ENCODE measurements around the gene SQSTM1. TPM values are rescaled to one million over a fixed set of nuclear protein-coding genes. Genes with fewer than 3 reads are reported as not detected.
"Not testable (repeated sequence)": the region's sequence is repeated elsewhere in the genome, so short reads cannot be mapped to it uniquely, and the experiment has no call there.

Gene SQSTM1
- total RNA-seq, 1 experiment from 2014 or later = 105 TPM

GRCh38 chr5:179786861-179787260, 33.8 kb upstream of the SQSTM1 start:
- no peaks in the 10 kb centered on the region for H3K9me3 ChIP-seq (ENCODE audit: low read depth, low read length, poor library complexity, severe bottlenecking)
- ChIA-PET CTCF (no interaction called here), POLR2A (ENCODE audit: low non-redundant PET) (no interaction called here)
- TF ChIP-seq EZH2 (IDR thresholded peaks at IDR 0.05; ENCODE audit: borderline replicate concordance, low read depth, low read length, poor library complexity, severe bottlenecking) (no peak), CTCF (conservative IDR thresholded peaks at IDR 0.05; ENCODE audit: low read depth, low read length) (no peak)
- no peak overlapping the region for H3K27ac ChIP-seq (ENCODE audit: low read depth, low read length, poor library complexity, severe bottlenecking)
- H3K4me3 ChIP-seq (ENCODE audit: low read depth, low read length, poor library complexity, severe bottlenecking) = no peak overlapping the region
- intact Hi-C loops (cut with micrococcal nuclease; ENCODE audit: unreplicated experiment) = no loop called here
- H3K4me1 ChIP-seq (ENCODE audit: insufficient read depth, low read length, poor library complexity, severe bottlenecking) = no peaks in the 10 kb centered on the region
- no TSS peak for BruUV-seq (replicated peaks)
- no peaks in the 10 kb centered on the region for H3K36me3 ChIP-seq (ENCODE audit: insufficient read depth, low read length, poor library complexity, severe bottlenecking)
- DNase-seq (ENCODE audit: low spot score) = no peak
- H3K27me3 ChIP-seq (replicated peaks; ENCODE audit: insufficient read depth, low read depth, low read length, poor library complexity) = no peaks in the 10 kb centered on the region

GRCh38 chr5:179788193-179788854, 32.4 kb upstream of the SQSTM1 start:
- no TSS peak for BruUV-seq (replicated peaks)
- ChIA-PET CTCF (no interaction called here), POLR2A (ENCODE audit: low non-redundant PET) (no interaction called here)
- no peaks in the 10 kb centered on the region for H3K4me1 ChIP-seq (ENCODE audit: insufficient read depth, low read length, poor library complexity, severe bottlenecking)
- TF ChIP-seq EZH2 (IDR thresholded peaks at IDR 0.05; ENCODE audit: borderline replicate concordance, low read depth, low read length, poor library complexity, severe bottlenecking) (no peak), CTCF (conservative IDR thresholded peaks at IDR 0.05; ENCODE audit: low read depth, low read length) (no peak)
- intact Hi-C loops (cut with micrococcal nuclease; ENCODE audit: unreplicated experiment) = no loop called here
- H3K4me3 ChIP-seq (ENCODE audit: low read depth, low read length, poor library complexity, severe bottlenecking) = no peak overlapping the region
- no peak for DNase-seq (ENCODE audit: low spot score)
- H3K27me3 ChIP-seq (replicated peaks; ENCODE audit: insufficient read depth, low read depth, low read length, poor library complexity) = no peaks in the 10 kb centered on the region
- no peaks in the 10 kb centered on the region for H3K36me3 ChIP-seq (ENCODE audit: insufficient read depth, low read length, poor library complexity, severe bottlenecking)
- H3K27ac ChIP-seq (ENCODE audit: low read depth, low read length, poor library complexity, severe bottlenecking) = no peak overlapping the region
- H3K9me3 ChIP-seq (ENCODE audit: low read depth, low read length, poor library complexity, severe bottlenecking) = no peaks in the 10 kb centered on the region

GRCh38 chr5:179789278-179789677, 31.4 kb upstream of the SQSTM1 start:
- H3K4me3 ChIP-seq (ENCODE audit: low read depth, low read length, poor library complexity, severe bottlenecking); H3K4me1 ChIP-seq (ENCODE audit: insufficient read depth, low read length, poor library complexity, severe bottlenecking); H3K9me3 ChIP-seq (ENCODE audit: low read depth, low read length, poor library complexity, severe bottlenecking); H3K27me3 ChIP-seq (replicated peaks; ENCODE audit: insufficient read depth, low read depth, low read length, poor library complexity); POLR2A ChIA-PET (ENCODE audit: low non-redundant PET); H3K27ac ChIP-seq (ENCODE audit: low read depth, low read length, poor library complexity, severe bottlenecking); BruUV-seq (replicated peaks); intact Hi-C loops (cut with micrococcal nuclease; ENCODE audit: unreplicated experiment); CTCF ChIA-PET; H3K36me3 ChIP-seq (ENCODE audit: insufficient read depth, low read length, poor library complexity, severe bottlenecking); DNase-seq (ENCODE audit: low spot score): not testable (repeated sequence)

Data from A673 (cell line).